ENCODE data around the gene TXNDC11.
A peak's percentile ranks its signal among the peaks of the same experiment; 100 is the strongest.

TXNDC11 gene

DNA sequence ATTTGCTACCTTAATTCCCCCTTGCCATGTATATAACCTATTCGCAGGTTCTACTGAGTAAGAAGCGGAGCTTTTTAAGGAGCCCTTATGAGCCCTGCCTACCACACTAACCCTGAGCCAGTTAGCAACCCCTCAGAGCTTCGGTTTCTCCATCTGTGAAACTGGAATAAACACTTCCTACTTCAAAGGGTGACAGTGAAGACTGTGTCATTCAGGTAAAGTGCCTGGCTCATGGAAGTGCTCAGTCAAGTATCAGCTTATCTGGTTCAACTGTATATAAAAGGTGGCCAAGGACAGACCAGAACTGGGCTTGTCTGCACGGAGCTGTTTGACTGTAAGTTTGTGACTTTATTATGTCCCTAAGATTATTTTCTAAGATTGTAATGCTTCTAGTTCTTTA is 31.0 kb downstream of the TXNDC11 start:
- Histone ChIP-seq H3K4me2 (no peak overlapping the region), H3K36me3 (ENCODE audit: insufficient read depth) (peaks cover 13% of the 10 kb centered on the region; the same call in 1 of the 2 replicates), H2AFZ (ENCODE audit: low read depth) (no peak overlapping the region), H3K27ac (peak overlapping the region; percentile 6; the same call in 1 of the 2 replicates), H4K20me1 (ENCODE audit: insufficient read depth) (no peaks in the 10 kb centered on the region), H3K79me2 (ENCODE audit: insufficient read depth, low read depth) (peaks cover 24% of the 10 kb centered on the region; the same call in 1 of the 2 replicates), H3K4me3 (IDR thresholded peaks at IDR 0.05; ENCODE audit: insufficient read depth, low read depth, low read length) (no peak overlapping the region), H3K27me3 (ENCODE audit: insufficient read depth, low read depth) (no peaks in the 10 kb centered on the region), H3K4me1 (ENCODE audit: low read depth, poor library complexity, severe bottlenecking) (peaks cover 45% of the 10 kb centered on the region), H3K9ac (no peak overlapping the region)
- TF ChIP-seq, protein P1, sequence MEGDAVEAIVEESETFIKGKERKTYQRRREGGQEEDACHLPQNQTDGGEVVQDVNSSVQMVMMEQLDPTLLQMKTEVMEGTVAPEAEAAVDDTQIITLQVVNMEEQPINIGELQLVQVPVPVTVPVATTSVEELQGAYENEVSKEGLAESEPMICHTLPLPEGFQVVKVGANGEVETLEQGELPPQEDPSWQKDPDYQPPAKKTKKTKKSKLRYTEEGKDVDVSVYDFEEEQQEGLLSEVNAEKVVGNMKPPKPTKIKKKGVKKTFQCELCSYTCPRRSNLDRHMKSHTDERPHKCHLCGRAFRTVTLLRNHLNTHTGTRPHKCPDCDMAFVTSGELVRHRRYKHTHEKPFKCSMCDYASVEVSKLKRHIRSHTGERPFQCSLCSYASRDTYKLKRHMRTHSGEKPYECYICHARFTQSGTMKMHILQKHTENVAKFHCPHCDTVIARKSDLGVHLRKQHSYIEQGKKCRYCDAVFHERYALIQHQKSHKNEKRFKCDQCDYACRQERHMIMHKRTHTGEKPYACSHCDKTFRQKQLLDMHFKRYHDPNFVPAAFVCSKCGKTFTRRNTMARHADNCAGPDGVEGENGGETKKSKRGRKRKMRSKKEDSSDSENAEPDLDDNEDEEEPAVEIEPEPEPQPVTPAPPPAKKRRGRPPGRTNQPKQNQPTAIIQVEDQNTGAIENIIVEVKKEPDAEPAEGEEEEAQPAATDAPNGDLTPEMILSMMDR (conservative IDR thresholded peaks at IDR 0.05; ENCODE audit: low read depth, low read length), result no peak

DNA sequence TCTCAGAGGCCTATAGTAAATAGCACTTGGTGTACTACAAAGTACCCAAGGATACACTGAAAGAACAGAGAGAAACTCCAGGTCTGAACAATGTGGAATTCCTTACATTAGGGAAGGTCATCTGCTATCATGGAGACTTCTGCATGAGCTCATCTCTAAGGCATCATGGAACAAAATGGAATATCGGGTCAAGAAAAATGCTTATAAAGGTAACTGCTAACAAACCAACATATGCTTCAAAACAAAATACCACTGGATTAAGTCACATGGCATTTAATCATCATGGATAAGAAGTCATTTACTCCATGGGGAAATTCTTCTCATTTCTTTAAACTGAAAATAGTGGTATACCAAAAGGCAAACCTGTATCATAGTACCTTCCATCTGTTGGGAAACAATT is 34.2 kb downstream of the TXNDC11 start:
- Histone ChIP-seq H2AFZ (ENCODE audit: low read depth) (no peak overlapping the region), H3K79me2 (ENCODE audit: insufficient read depth, low read depth) (peaks cover 33% of the 10 kb centered on the region; the same call in 1 of the 2 replicates), H3K4me2 (peak overlapping the region; percentile 70; the same call in 1 of the 2 replicates), H3K4me1 (ENCODE audit: low read depth, poor library complexity, severe bottlenecking) (peaks cover 71% of the 10 kb centered on the region), H3K27me3 (ENCODE audit: insufficient read depth, low read depth) (no peaks in the 10 kb centered on the region), H3K9ac (no peak overlapping the region), H3K4me3 (IDR thresholded peaks at IDR 0.05; ENCODE audit: insufficient read depth, low read depth, low read length) (no peak overlapping the region), H3K36me3 (ENCODE audit: insufficient read depth) (peaks cover 6% of the 10 kb centered on the region; the same call in 1 of the 2 replicates), H3K27ac (peak overlapping the region; percentile 66; the same call in 1 of the 2 replicates), H4K20me1 (ENCODE audit: insufficient read depth) (no peaks in the 10 kb centered on the region)
- TF ChIP-seq, protein P1 (conservative IDR thresholded peaks at IDR 0.05; ENCODE audit: low read depth, low read length), result no peak

DNA sequence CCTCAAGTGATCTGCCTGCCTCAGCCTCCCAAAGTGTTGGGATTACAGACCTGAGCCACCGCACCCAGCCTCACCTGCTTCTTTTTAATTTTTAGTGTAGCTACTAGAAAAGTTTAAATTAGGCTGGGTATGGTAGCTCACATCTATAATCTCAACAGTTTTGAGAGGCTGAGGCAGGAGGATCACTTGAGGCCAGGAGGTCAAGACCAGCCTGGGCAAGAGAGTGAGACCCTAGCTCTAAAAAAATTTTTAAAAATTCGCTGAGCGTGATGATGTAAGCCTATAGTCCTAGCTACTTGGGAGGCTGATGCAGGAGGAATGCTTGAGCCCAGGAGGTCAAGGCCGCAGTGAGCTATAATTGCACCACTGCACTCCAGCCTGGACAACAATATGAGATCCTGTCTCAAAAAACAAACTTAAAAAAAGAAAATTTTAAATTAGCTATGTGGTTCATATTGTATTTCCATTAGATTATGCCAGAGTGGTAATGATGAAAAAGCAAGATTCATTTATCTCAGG is 34.9 kb downstream of the TXNDC11 start:
- TF ChIP-seq, protein P1 (conservative IDR thresholded peaks at IDR 0.05; ENCODE audit: low read depth, low read length), result no peak
- Histone ChIP-seq H3K4me1 (ENCODE audit: low read depth, poor library complexity, severe bottlenecking) (peaks cover 78% of the 10 kb centered on the region), H3K79me2 (ENCODE audit: insufficient read depth, low read depth) (peaks cover 40% of the 10 kb centered on the region; the same call in 1 of the 2 replicates), H3K4me2 (peak overlapping the region; percentile 70; the same call in 1 of the 2 replicates), H3K9ac (no peak overlapping the region), H2AFZ (ENCODE audit: low read depth) (no peak overlapping the region), H3K27ac (peak overlapping the region; percentile 66), H3K36me3 (ENCODE audit: insufficient read depth) (peaks cover 6% of the 10 kb centered on the region; the same call in 1 of the 2 replicates), H3K27me3 (ENCODE audit: insufficient read depth, low read depth) (no peaks in the 10 kb centered on the region), H4K20me1 (ENCODE audit: insufficient read depth) (no peaks in the 10 kb centered on the region), H3K4me3 (IDR thresholded peaks at IDR 0.05; ENCODE audit: insufficient read depth, low read depth, low read length) (no peak overlapping the region)

DNA sequence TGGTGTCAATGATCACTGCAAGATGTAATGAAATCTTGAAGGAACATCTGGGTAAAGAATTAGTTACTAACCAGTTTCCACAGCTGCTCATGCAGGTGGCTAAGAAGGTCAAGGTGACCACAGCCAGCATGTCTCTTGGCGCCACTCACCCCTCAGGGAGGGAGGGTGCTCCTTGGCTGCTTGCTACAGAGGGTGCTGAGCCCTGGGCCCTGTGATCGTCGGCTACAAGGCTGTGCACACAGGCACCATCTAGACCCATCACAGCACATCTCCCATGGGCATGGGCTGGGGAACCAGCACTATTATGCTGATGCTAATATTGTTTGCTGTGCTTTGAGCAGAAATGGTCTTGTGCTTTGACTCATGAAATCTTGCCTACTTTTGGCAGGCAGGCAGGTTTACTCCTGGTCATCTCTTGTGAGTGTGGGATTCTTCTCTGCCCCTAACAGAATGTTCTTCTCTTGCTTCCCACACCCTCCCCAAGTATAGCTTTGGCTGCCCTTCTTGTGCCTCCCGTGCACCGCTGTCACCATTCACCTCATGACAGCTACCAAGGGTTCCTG is 36.4 kb downstream of the TXNDC11 start:
- TF ChIP-seq, protein P1 (conservative IDR thresholded peaks at IDR 0.05; ENCODE audit: low read depth, low read length), result no peak
- Histone ChIP-seq H3K27ac (peak overlapping the region; percentile 66), H3K36me3 (ENCODE audit: insufficient read depth) (peaks cover 1% of the 10 kb centered on the region; the same call in 1 of the 2 replicates), H4K20me1 (ENCODE audit: insufficient read depth) (no peaks in the 10 kb centered on the region), H3K4me2 (peak overlapping the region; percentile 70), H2AFZ (ENCODE audit: low read depth) (no peak overlapping the region), H3K79me2 (ENCODE audit: insufficient read depth, low read depth) (peaks cover 49% of the 10 kb centered on the region; the same call in 1 of the 2 replicates), H3K4me1 (ENCODE audit: low read depth, poor library complexity, severe bottlenecking) (peaks cover 90% of the 10 kb centered on the region), H3K4me3 (IDR thresholded peaks at IDR 0.05; ENCODE audit: insufficient read depth, low read depth, low read length) (no peak overlapping the region), H3K9ac (peak overlapping the region; percentile 6; the same call in 1 of the 2 replicates), H3K27me3 (ENCODE audit: insufficient read depth, low read depth) (no peaks in the 10 kb centered on the region)
